Measurements from ENCODE around the gene ATP6V1E1. TPM values are rescaled to one million over a fixed set of nuclear protein-coding genes. Genes with fewer than 3 reads are reported as not detected.

ATP6V1E1 gene
- total RNA-seq, 1 experiment from 2014 or later, result 88.1 TPM

DNA sequence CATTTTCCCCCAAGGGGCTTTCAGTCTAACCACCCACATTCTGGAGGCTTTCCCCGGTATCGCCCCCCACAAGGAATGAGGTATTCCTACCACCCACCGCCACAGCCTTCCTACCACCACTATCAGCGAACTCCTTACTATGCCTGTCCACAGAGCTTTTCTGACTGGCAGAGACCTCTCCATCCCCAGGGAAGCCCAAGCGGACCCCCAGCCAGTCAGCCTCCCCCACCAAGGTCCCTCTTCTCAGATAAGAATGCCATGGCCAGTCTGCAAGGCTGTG lies 79.9 kb downstream of the ATP6V1E1 start (continued):
- no peak for TF ChIP-seq HMGXB4 (CRISPR knock-in tag; IDR thresholded peaks at IDR 0.05)
- no peak for TF ChIP-seq NFE2L1 (CRISPR knock-in tag; IDR thresholded peaks at IDR 0.05)

DNA sequence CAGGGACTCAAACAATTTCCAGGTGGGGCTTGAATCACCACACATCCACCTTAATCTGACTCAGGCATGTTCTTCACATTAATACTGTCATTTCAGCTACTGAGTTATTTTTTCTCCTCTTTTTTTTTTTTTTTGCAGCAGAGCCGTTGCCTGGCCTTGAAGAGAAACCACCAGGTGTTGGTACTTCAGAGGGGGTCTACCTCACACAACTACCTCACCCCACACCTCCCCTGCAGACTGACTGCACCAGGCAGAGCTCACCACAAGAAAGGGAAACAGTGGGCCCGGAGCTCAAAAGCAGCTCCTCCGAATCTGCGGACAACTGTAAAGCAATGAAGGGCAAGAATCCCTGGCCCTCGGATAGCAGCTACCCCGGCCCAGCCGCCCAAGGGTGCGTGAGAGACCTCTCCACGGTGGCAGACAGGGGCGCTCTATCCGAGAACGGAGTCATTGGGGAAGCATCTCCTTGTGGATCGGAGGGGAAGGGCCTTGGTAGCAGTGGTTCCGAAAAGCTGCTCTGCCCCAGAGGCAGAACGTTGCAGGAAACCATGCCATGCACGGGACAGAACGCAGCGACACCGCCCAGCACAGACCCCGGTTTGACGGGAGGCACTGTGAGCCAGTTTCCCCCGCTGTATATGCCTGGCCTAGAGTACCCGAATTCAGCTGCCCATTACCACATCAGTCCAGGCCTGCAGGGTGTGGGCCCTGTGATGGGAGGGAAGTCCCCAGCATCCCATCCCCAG lies 80.4 kb downstream of the ATP6V1E1 start:
- H3K4me1 Mint-ChIP-seq, result no peaks in the 10 kb centered on the region
- peaks cover 78% of the 10 kb centered on the region for H3K36me3 Mint-ChIP-seq
- H3K27ac Mint-ChIP-seq, result no peak overlapping the region
- DNase-seq (ENCODE audit: low spot score) (no peak), ATAC-seq (no peak; the same call in 1 of the 2 replicates)
- no peaks in the 10 kb centered on the region for H3K9me3 Mint-ChIP-seq
- no peak for TF ChIP-seq KAT7 (CRISPR knock-in tag; IDR thresholded peaks at IDR 0.05; ENCODE audit: borderline replicate concordance)
- TF ChIP-seq TEAD1 (CRISPR knock-in tag; IDR thresholded peaks at IDR 0.05), result no peak
- TF ChIP-seq ZNF512 (CRISPR knock-in tag; IDR thresholded peaks at IDR 0.05; ENCODE audit: borderline replicate concordance), result no peak
- ChIA-PET CTCF (interaction anchor here (1.2 to 1.5 kb wide), 3 partner anchors 11 to 377 kb away, joined by 3 to 5 read pairs (median 4); no protein-coding TSS in a partner anchor), POLR2A (interaction anchor here (1.0 kb wide), 1 partner anchor 376 kb away, joined by 3 read pairs; no protein-coding TSS in a partner anchor)
- H3K4me3 Mint-ChIP-seq, result no peak overlapping the region
- no peaks in the 10 kb centered on the region for H3K27me3 Mint-ChIP-seq (ENCODE audit: low read depth)

DNA sequence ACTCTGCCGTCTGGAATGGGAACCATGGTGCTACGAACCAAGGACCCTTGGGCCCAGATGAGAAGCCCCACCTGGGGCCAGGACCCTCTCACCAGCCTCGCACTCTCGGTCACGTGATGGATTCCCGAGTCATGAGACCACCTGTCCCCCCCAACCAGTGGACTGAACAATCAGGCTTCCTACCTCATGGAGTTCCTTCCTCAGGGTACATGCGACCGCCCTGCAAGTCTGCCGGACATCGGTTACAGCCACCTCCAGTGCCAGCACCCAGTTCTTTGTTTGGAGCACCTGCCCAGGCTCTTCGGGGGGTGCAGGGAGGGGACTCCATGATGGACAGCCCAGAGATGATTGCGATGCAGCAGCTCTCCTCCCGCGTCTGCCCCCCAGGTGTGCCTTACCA lies 86.1 kb downstream of the ATP6V1E1 start:
- no peak for DNase-seq (ENCODE audit: low spot score)
- POLR2A ChIA-PET, result no interaction called here
- H3K27ac Mint-ChIP-seq, result no peak overlapping the region
- no peaks in the 10 kb centered on the region for H3K27me3 Mint-ChIP-seq (ENCODE audit: low read depth)
- CTCF ChIA-PET, result interaction anchor here (0.6 to 1.3 kb wide), 2 partner anchors 16 to 51 kb away, joined by 4 to 5 read pairs; no protein-coding TSS in a partner anchor
- H3K4me1 Mint-ChIP-seq, result no peaks in the 10 kb centered on the region
- TF ChIP-seq TCF7 (CRISPR knock-in tag; IDR thresholded peaks at IDR 0.05; ENCODE audit: low read depth) (no peak), ESRRA (CRISPR knock-in tag; IDR thresholded peaks at IDR 0.05; ENCODE audit: borderline replicate concordance) (no peak), ZNF219 (CRISPR knock-in tag; IDR thresholded peaks at IDR 0.05; ENCODE audit: borderline replicate concordance) (no peak), ARID4B (CRISPR knock-in tag; IDR thresholded peaks at IDR 0.05; ENCODE audit: borderline replicate concordance) (no peak), USF1 (CRISPR knock-in tag; IDR thresholded peaks at IDR 0.05) (no peak), ATF2 (CRISPR knock-in tag; IDR thresholded peaks at IDR 0.05; ENCODE audit: borderline replicate concordance, low read depth) (no peak), ZNF263 (CRISPR knock-in tag; IDR thresholded peaks at IDR 0.05; ENCODE audit: low read depth) (no peak), FOXJ3 (CRISPR knock-in tag; IDR thresholded peaks at IDR 0.05; ENCODE audit: borderline replicate concordance) (no peak), MAX (CRISPR knock-in tag; IDR thresholded peaks at IDR 0.05) (no peak), ZMAT4 (CRISPR knock-in tag; IDR thresholded peaks at IDR 0.05) (no peak), NFYB (CRISPR knock-in tag; conservative IDR thresholded peaks at IDR 0.05; ENCODE audit: low read depth) (no peak)
- peaks cover 67% of the 10 kb centered on the region for H3K36me3 Mint-ChIP-seq
- no peak for ATAC-seq
- no peak overlapping the region for H3K4me3 Mint-ChIP-seq
- H3K9me3 Mint-ChIP-seq, result no peaks in the 10 kb centered on the region
